Spleen (tissue), 11 donors: Measurements from ENCODE around the gene FYN. TPM values are rescaled to one million over a fixed set of nuclear protein-coding genes. Genes with fewer than 3 reads are reported as not detected.

Experiments used
- DNase-seq: peaks from one replicate; pipeline ENCODE4 v3.0.0-alpha.2; 2020
- H3K27ac ChIP-seq, 8 donors: fragments of 200-600 bp; sonication (generic) in 7 of 8; 1 replicate in 4 of 8; 2 replicates in 4 of 8; pipeline versions ENCODE4 v1.5.0 to v1.8.0; 2016 to 2021; ENCODE audit warnings: inconsistent platforms in 4 of 8, mild to moderate bottlenecking in 4 of 8, moderate library complexity in 1 of 8
- H3K27me3 ChIP-seq, 7 donors: fragments of 200-600 bp; sonication (generic) in 6 of 7; replicated peaks in 1 of 7; 1 replicate in 4 of 7; 2 replicates in 3 of 7; pipeline versions ENCODE4 v1.5.0 to v1.8.0; 2016 to 2021; ENCODE audit warnings: inconsistent platforms in 3 of 7, mild to moderate bottlenecking in 1 of 7
- H3K36me3 ChIP-seq, 6 donors: fragments of 200-600 bp; sonication (generic) in 5 of 6; 1 replicate in 4 of 6; 2 replicates in 2 of 6; pipeline versions ENCODE4 v1.5.0 to v1.8.0; 2016 to 2021; ENCODE audit warnings: inconsistent platforms in 2 of 6
- H3K4me1 ChIP-seq, 6 donors: fragments of 200-600 bp; sonication (generic) in 5 of 6; 1 replicate in 3 of 6; 2 replicates in 3 of 6; pipeline versions ENCODE4 v1.5.0 to v1.8.0; 2016 to 2021; ENCODE audit warnings: inconsistent platforms in 3 of 6
- H3K4me3 ChIP-seq, 8 donors: fragments of 200-600 bp; sonication (generic) in 7 of 8; 1 replicate in 4 of 8; 2 replicates in 4 of 8; pipeline versions ENCODE4 v1.5.0 to v1.8.0; 2016 to 2021; ENCODE audit warnings: inconsistent platforms in 4 of 8, mild to moderate bottlenecking in 4 of 8, moderate library complexity in 2 of 8
- H3K9me3 ChIP-seq, 8 donors: fragments of 200-600 bp; sonication (generic) in 7 of 8; 1 replicate in 4 of 8; 2 replicates in 4 of 8; pipeline versions ENCODE4 v1.5.0 to v1.8.0; 2016 to 2021; ENCODE audit warnings: inconsistent platforms in 4 of 8
- POLR2A ChIP-seq, 3 donors: fragments of 450-650 bp; IDR thresholded peaks; one replicate each; pipeline ENCODE4 v1.5.1; 2017; ENCODE audit warnings: antibody characterized with exemption in 3 of 3, mild to moderate bottlenecking in 1 of 3
- POLR2AphosphoS5 ChIP-seq, 3 donors: sonication (generic); formaldehyde crosslinking; IDR thresholded peaks; one replicate each; pipeline ENCODE4 v1.5.1; 2017; ENCODE audit warnings: antibody characterized with exemption in 3 of 3
- WGBS, 5 donors: extraction: QIAGEN DNeasy Blood & Tissue Kit in 3 of 5; methylation state at CpG; one replicate each; pipeline versions ENCODE4 v1.1.5 to v1.1.7; 2013 to 2018; 5-methylcytosine and 5-hydroxymethylcytosine counted together
- intact Hi-C: fragments of 100-400 bp; cut with DNase I; formaldehyde crosslinking; loops from one replicate; pipeline ENCODE4 v1.15.0; 2023; ENCODE audit warnings: low total_unique reads
- polyA plus RNA-seq, 3 donors: library from polyadenylated mRNA; stranded (reverse); fragments of 200-250 nt; gene quantifications; one replicate each; pipeline ENCODE4 v1.2.1, GENCODE V29; 2013
- total RNA-seq, 7 donors: library from RNA; depleted of rRNA in 3 of 7; stranded (reverse); fragments of >200 nt in 3 of 7; fragmentation: NEBNext Ultra II Directional in 4 of 7; extraction: Animal tissue kit (Norgen Biotek cat#: 25700) in 4 of 7; gene quantifications; one replicate each; pipeline versions ENCODE4 v1.1.0 to v1.2.1, GENCODE V29; 2016 to 2021
- TF ChIP-seq, protein P1 (sequence below), 11 experiments: fragments of 200-600 bp in 7 of 11; fragments of 450-650 bp in 4 of 11; sonication (generic) in 4 of 11; IDR thresholded peaks in 8 of 11; conservative IDR thresholded peaks in 3 of 11; 1 replicate in 7 of 11; 2 replicates in 4 of 11; pipeline versions ENCODE4 v1.4.0 to v1.8.0; 2016 to 2021; ENCODE audit warnings: antibody characterized with exemption in 11 of 11, inconsistent platforms in 4 of 11, mild to moderate bottlenecking in 1 of 11
- donor health status: healthy with polysubstance abuse.
- donor health status: DM: no; HTN: no; CAD: no; lungs with moderate emphysema.
- donor health status: DM: no; HTN: no; CAD: no.
- donor health status: Bipolar disorder and iron deficiency.
- donor health status: healthy.
- donor health status: DM: no; HTN: no; CAD: no.
- donor health status: DM: yes; HTN: yes; CAD: no.

Gene FYN
- total and polyA plus RNA-seq, 10 donors, result 56.6 to 409 (median 205) TPM

DNA sequence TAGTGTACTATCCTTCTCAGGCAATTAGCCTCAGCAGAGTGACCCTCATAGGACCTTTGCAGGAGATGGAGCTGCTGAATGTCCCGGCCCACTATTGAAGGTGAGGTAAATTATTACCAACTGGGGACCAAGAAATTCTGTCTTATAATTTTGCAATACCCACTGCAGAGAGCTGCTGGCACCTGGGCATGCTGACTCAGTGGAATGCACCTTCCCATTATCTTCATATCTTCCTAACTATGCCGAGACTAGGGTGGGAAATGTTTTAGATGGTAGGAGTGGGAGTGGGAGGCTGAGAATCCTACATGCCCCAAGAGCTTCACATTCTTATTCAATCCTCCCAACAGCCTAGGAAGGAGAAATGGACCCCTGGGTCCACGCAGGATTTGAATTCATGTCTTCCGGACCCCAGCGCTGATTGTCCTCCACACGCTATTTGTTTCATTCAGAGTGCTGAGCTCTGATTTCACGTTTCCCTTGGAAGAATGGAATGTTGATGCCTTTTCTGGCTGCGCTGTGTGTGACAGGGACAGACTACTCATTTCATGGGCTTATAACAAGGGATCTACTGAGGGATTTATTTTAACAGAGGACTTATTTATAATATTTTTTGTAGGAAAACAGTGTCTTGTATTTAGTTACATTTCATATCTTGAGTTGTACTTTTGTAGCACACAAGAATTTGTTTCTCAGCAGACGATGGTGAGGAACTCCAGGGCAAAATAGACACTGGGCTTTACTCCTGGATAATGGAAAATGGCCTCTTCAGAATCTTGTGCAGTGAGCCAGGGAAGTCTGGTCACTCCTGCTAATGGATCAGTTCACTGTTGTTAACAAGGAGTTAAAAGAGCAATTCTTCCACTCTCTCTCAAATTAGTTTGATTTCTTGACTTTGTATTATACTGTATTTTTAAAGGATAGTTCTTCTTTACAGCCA is 66.4 kb downstream of the FYN start:
- 91 to 95% (median 94%) methylated on average over 9 of the region's 9 CpGs for WGBS, 5 donors
- TF ChIP-seq POLR2A (IDR thresholded peaks at IDR 0.05) (no peak), POLR2AphosphoS5 (IDR thresholded peaks at IDR 0.05) (no peak)
- TF ChIP-seq, protein P1, sequence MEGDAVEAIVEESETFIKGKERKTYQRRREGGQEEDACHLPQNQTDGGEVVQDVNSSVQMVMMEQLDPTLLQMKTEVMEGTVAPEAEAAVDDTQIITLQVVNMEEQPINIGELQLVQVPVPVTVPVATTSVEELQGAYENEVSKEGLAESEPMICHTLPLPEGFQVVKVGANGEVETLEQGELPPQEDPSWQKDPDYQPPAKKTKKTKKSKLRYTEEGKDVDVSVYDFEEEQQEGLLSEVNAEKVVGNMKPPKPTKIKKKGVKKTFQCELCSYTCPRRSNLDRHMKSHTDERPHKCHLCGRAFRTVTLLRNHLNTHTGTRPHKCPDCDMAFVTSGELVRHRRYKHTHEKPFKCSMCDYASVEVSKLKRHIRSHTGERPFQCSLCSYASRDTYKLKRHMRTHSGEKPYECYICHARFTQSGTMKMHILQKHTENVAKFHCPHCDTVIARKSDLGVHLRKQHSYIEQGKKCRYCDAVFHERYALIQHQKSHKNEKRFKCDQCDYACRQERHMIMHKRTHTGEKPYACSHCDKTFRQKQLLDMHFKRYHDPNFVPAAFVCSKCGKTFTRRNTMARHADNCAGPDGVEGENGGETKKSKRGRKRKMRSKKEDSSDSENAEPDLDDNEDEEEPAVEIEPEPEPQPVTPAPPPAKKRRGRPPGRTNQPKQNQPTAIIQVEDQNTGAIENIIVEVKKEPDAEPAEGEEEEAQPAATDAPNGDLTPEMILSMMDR (IDR thresholded peaks at IDR 0.05 in 8 of 11, conservative IDR thresholded peaks at IDR 0.05 in 3 of 11), result no peak
- peaks cover 25 to 99% (median 65%) of the 10 kb centered on the region in 6 donors for H3K4me1 ChIP-seq
- H3K4me3 ChIP-seq, result no peak overlapping the region
- DNase-seq, result no peak
- H3K27ac ChIP-seq, result peak overlapping the region in 6 of 8 donors; percentile 25 to 81 (median 71)
- peaks cover 0 to 8% (median 0%) of the 10 kb centered on the region in 6 donors for H3K36me3 ChIP-seq
- no peaks in the 10 kb centered on the region for H3K27me3 ChIP-seq
- no peaks in the 10 kb centered on the region for H3K9me3 ChIP-seq
- intact Hi-C loops, result no loop called here

DNA sequence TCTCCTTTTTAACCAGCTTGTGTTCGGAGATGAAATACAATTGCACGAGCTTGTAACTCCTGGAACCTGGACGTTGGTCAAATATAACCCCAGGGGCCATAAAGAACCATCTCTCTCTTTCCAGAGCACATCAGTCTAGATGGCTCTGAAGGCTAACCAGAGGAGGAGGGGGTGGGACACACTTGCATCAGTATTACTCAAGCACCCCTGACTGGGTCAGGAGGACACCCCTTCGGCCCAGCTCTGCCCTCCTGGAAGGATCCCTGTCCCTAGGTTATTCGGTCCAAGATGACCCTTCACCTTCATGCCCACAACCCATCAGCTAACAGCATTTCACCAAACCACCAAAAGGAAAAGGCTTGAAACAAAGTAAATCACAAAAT is 67.1 kb downstream of the FYN start:
- DNase-seq, result no peak
- peak overlapping the region in 7 of 8 donors; percentile 25 to 81 (median 69) for H3K27ac ChIP-seq
- peaks cover 25 to 99% (median 59%) of the 10 kb centered on the region in 6 donors for H3K4me1 ChIP-seq
- H3K27me3 ChIP-seq, result no peaks in the 10 kb centered on the region
- H3K36me3 ChIP-seq, result peaks cover 0 to 8% (median 0%) of the 10 kb centered on the region in 6 donors
- intact Hi-C loops, result no loop called here
- 56 to 77% (median 75%) methylated on average over 5 of the region's 5 CpGs for WGBS, 5 donors
- no peak for TF ChIP-seq POLR2A (IDR thresholded peaks at IDR 0.05)
- TF ChIP-seq, protein P1 (IDR thresholded peaks at IDR 0.05 in 8 of 11, conservative IDR thresholded peaks at IDR 0.05 in 3 of 11), result no peak
- no peak overlapping the region for H3K4me3 ChIP-seq
- no peaks in the 10 kb centered on the region for H3K9me3 ChIP-seq

DNA sequence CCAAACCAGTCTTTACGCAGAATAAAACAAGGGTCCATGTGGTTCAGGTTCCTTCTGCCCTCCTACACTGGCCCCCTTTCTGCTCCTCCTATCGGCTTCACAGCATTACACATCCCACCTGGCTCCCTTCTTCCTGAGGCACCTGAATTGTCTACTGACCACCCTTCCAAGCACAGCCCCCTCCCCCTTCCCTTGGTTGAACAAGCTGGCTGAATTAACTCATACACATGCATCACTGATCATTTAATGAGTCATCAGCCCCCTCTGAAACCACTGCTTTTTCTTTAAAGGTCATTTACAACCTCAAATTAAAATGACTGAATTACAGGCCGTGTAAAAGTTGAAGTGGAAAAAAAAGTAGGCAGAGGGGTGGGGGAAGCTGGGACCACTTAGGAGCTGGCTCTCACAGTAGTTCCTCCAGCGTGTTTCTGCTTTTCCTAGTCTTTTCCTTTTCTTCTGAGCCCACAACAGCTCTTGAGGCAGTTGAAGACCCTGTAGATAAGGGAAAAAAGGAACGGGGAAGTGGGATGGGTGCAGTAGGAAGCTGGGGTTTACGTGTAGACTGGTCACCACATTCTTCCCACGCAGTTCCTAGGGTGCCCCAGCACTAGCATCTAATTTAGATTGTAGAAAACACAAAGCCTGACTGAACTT is 67.6 kb downstream of the FYN start:
- Histone ChIP-seq H3K36me3 (peaks cover 0 to 8% (median 0%) of the 10 kb centered on the region in 6 donors), H3K27me3 (no peaks in the 10 kb centered on the region), H3K4me3 (no peak overlapping the region), H3K27ac (peak overlapping the region; percentile 39 to 81 (median 59)), H3K9me3 (no peaks in the 10 kb centered on the region), H3K4me1 (peaks cover 25 to 99% (median 56%) of the 10 kb centered on the region in 6 donors)
- intact Hi-C loops, result no loop called here
- 43 to 54% (median 50%) methylated on average over 7 of the region's 7 CpGs for WGBS, 5 donors
- DNase-seq, result no peak
- TF ChIP-seq POLR2AphosphoS5 (IDR thresholded peaks at IDR 0.05) (no peak), POLR2A (IDR thresholded peaks at IDR 0.05) (no peak)
- TF ChIP-seq, protein P1 (IDR thresholded peaks at IDR 0.05 in 8 of 11, conservative IDR thresholded peaks at IDR 0.05 in 3 of 11), result no peak
